IPS-15b (cell line): ENCODE data around the gene LCN1.
A peak's percentile ranks its signal among the peaks of the same experiment; 100 is the strongest.

Experiments
- H3K27me3 ChIP-seq: one replicate; pipeline ENCODE4 v1.6.1; 2013; ENCODE audit warnings: low read length; ENCODE audit not compliant: control insufficient read depth, insufficient read depth
- H3K36me3 ChIP-seq: one replicate; pipeline ENCODE4 v1.6.1; 2013; ENCODE audit warnings: low read length; ENCODE audit not compliant: control insufficient read depth, insufficient read depth
- H3K4me1 ChIP-seq: one replicate; pipeline ENCODE4 v1.6.1; 2013; ENCODE audit warnings: mild to moderate bottlenecking, low read length; ENCODE audit not compliant: control insufficient read depth, insufficient read depth
- H3K4me3 ChIP-seq: one replicate; pipeline ENCODE4 v1.5.1; 2013; ENCODE audit warnings: low read depth, low read length
- H3K9ac ChIP-seq: one replicate; pipeline ENCODE4 v1.6.1; 2013; ENCODE audit warnings: low read depth, mild to moderate bottlenecking, low read length
- H3K9me3 ChIP-seq: one replicate; pipeline ENCODE4 v1.6.1; 2013; ENCODE audit warnings: mild to moderate bottlenecking, low read length; ENCODE audit not compliant: control insufficient read depth, insufficient read depth

The LCN1 gene

GRCh38 chr9:135490980-135491464 lies 30.2 kb upstream of the LCN1 start:
- H3K4me3 ChIP-seq = no peak overlapping the region

DNA sequence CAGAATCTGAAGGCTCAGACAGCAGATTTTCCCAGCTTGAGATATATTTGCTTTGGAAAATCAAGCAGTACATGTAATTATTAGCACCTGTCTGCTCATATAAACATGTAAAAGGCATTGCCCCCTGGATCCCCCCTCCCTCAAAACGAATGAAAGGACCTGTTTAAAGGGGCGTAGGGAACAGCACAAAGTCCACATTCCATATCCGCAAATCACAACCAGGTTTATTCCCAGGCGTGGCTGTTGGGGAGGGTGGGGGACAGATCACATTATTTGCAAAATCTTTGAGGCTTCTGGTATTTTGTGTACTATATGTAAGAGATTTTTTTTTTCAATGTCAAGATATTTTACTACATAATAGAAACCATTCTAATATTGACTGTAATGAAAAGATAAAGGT lies 29.5 kb upstream of the LCN1 start:
- no peak overlapping the region for H3K9ac ChIP-seq
- no peaks in the 10 kb centered on the region for H3K27me3 ChIP-seq
- H3K4me3 ChIP-seq = no peak overlapping the region

More at GRCh38 chr9:135490980-135491464, 30.2 kb upstream of the LCN1 start:
- H3K9ac ChIP-seq = no peak overlapping the region
- H3K4me1 ChIP-seq = no peaks in the 10 kb centered on the region
- H3K27me3 ChIP-seq = no peaks in the 10 kb centered on the region
- H3K9me3 ChIP-seq = no peaks in the 10 kb centered on the region
- peaks cover 25% of the 10 kb centered on the region for H3K36me3 ChIP-seq

GRCh38 chr9:135492886-135493669 lies 28.2 kb upstream of the LCN1 start:
- Histone ChIP-seq H3K4me3 (no peak overlapping the region), H3K4me1 (no peaks in the 10 kb centered on the region), H3K36me3 (peaks cover 6% of the 10 kb centered on the region), H3K9me3 (no peaks in the 10 kb centered on the region), H3K27me3 (no peaks in the 10 kb centered on the region), H3K9ac (no peak overlapping the region)

More for the DNA sequence above, 29.5 kb upstream of the LCN1 start:
- H3K9me3 ChIP-seq = no peaks in the 10 kb centered on the region
- H3K36me3 ChIP-seq = peaks cover 18% of the 10 kb centered on the region
- no peaks in the 10 kb centered on the region for H3K4me1 ChIP-seq

DNA sequence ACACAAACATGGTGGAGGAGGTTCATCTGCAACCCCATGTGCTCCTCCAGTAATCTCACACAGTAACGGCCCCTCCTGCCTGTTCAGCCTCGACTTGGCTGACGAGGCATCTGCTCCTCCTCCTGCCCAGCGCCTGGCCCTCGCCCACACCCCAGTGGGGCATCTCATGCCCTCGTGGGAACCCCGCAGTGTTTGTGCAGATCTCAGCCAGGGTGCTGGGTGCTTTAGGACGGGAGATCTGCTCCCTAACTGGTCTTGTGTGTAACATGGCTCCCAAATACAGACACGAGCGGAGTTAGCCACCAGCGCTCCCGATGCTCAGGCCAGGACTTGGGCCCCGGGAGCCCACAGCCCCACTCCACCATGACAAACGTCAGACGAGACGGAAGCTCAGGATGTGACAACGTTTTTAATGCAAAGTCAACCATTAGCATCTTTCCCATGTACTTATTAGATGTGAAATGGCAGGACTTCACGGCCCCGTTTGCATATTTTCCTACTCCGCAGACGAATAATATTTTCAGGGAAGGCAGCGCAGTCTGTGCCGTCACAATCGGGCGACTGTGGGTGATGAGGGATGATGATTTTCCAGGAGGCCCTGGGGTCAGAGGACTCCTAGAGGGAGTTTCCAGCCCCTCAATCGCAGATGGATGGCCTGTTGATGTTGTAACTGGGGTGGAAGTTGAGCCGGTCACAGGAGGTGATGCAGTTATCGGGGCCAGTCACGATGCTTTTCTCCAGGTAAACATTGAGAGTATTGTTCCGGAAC lies 26.3 kb upstream of the LCN1 start:
- H3K36me3 ChIP-seq = no peaks in the 10 kb centered on the region
- H3K27me3 ChIP-seq = no peaks in the 10 kb centered on the region
- no peaks in the 10 kb centered on the region for H3K4me1 ChIP-seq
- H3K9ac ChIP-seq = no peak overlapping the region
- no peaks in the 10 kb centered on the region for H3K9me3 ChIP-seq
- H3K4me3 ChIP-seq = no peak overlapping the region

DNA sequence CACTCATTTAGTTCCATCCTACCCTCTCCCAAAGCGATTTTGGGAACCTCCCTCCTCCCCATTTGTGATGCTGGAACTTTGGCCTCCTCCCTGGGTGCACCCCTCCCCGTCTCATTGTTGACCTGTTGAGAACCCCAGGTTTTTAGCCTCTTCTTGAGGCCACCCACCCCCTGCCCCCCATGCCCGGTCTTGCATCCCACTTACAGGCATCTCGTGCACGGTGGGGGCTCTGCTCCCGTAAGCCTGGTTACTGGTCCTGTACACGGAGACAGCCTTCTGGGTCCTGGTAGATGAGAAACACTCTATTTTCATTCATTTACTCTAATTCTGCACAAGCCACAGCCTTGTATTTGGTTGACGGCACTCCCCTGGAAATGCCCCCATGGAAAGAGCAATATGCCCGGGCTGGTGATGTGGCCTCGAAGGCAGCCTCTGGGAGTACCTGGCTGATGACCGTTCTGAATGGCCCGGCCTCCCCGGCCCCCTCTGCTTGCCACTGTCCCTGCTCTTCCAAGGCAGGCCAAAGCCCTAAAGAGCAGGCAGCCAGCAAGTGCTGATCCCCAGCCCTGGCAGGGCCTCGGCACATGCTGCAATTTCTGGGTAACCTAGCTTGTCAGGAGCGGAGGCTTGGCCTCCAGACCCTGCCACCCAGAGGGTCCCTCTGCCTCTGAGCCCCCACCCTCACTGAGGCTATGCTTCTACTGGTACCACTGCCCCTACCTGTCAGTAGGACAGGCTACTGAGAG lies 22.7 kb upstream of the LCN1 start:
- no peaks in the 10 kb centered on the region for H3K4me1 ChIP-seq
- no peaks in the 10 kb centered on the region for H3K27me3 ChIP-seq
- no peak overlapping the region for H3K9ac ChIP-seq
- H3K4me3 ChIP-seq = no peak overlapping the region
- no peaks in the 10 kb centered on the region for H3K9me3 ChIP-seq
- H3K36me3 ChIP-seq = peaks cover 18% of the 10 kb centered on the region

- Histone ChIP-seq H3K4me1 (no peaks in the 10 kb centered on the region), H3K27me3 (no peaks in the 10 kb centered on the region), H3K9me3 (no peaks in the 10 kb centered on the region), H3K9ac (no peak overlapping the region), H3K36me3 (peaks cover 28% of the 10 kb centered on the region), H3K4me3 (peak overlapping the region; percentile 78)
Observed at GRCh38 chr9:135499326-135500070, 21.7 kb upstream of the LCN1 start.

DNA sequence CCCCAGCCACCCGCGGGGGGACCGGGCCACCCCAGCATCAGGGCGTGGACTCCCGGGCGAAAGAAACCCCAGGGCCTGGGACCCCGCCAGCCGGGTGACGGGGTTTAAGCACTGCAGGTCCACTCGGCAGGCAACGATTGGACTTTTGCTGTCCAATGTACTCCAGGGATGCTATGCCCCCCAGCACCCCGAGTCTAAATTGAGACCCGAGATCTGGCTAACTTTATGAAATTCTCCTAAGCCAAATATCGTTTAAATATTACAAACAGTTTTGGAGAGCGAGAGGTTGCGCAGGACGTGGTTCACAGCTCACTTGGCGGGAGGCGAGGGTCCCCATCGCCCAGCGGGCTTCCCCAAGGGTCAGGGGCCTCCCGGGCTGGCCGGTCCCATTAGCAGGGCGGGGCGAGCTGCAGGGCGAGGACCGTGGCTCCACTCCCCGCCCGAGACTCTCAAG lies 21.1 kb upstream of the LCN1 start:
- no peak overlapping the region for H3K9ac ChIP-seq
- H3K4me3 ChIP-seq = peak overlapping the region; percentile 78
- no peaks in the 10 kb centered on the region for H3K27me3 ChIP-seq
- H3K36me3 ChIP-seq = peaks cover 34% of the 10 kb centered on the region
- H3K9me3 ChIP-seq = no peaks in the 10 kb centered on the region
- H3K4me1 ChIP-seq = no peaks in the 10 kb centered on the region

- no peaks in the 10 kb centered on the region for H3K4me1 ChIP-seq
- H3K9me3 ChIP-seq = no peaks in the 10 kb centered on the region
- H3K4me3 ChIP-seq = peak within 1 kb of the TSS; percentile 78
- peaks cover 35% of the 10 kb centered on the region for H3K36me3 ChIP-seq
- no peaks in the 10 kb centered on the region for H3K27me3 ChIP-seq
- H3K9ac ChIP-seq = peak within 1 kb of the TSS; percentile 79
Observed at GRCh38 chr9:135500525-135501260, 20.5 kb upstream of the LCN1 start, which contains the start of gene MRPS2. Gene MRPS2, plus strand, starts transcription at chr9:135500682. Its CDS starts 29 bp downstream, at chr9:135500711.

DNA sequence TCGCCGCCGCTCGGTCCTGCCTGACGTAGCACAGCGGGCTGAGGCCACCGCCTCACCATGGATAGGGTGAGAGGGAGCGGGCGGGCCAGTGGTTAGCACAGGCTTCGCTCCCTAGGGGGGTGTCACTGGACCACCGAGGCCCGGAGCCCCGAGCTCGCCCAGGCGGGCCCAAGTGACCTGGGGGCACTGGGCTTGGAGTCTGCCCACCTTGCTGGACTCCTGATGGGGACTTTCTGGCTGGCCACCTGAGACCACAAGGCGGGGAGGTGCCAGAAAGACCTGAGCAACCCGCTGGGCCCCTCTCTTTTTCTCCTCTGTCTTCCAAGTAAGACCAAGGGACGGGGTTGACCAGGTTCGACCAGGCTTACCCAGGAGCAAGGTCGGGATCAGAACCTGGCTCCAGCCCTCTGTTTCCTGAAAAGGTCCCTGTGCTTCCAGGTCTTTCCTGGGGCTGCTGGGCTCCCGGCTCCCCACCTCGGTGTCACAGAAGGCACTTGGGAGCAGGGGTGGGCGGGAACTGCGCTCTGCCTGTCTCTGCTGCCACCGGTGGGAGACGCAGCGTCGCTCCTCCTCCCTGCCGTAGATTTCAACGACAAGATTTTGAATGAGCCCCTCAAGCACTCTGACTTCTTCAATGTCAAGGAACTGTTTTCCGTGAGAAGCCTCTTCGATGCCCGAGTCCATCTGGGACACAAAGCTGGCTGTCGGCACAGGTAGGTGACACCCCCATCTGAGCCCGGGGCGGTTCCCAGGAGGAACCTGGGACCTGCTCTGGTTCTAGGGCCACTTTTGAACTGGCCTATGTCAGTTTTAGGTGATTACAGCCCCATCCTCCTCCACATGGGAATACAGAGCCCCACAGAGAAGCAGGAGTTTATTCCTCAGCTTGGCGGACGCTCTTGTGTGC lies 19.7 kb upstream of the LCN1 start:
- peak overlapping the region; percentile 79 for H3K9ac ChIP-seq
- peaks cover 35% of the 10 kb centered on the region for H3K36me3 ChIP-seq
- peak overlapping the region; percentile 72 for H3K4me3 ChIP-seq
- no peaks in the 10 kb centered on the region for H3K27me3 ChIP-seq
- no peaks in the 10 kb centered on the region for H3K9me3 ChIP-seq
- H3K4me1 ChIP-seq = no peaks in the 10 kb centered on the region
